Renal pelvis (tissue), 4 donors: ENCODE data around the gene TYW1. TPM values are rescaled to one million over a fixed set of nuclear protein-coding genes. Genes with fewer than 3 reads are reported as not detected.
A peak's percentile ranks its signal among the peaks of the same experiment; 100 is the strongest.
"Not testable (repeated sequence)": the region's sequence is repeated elsewhere in the genome, so short reads cannot be mapped to it uniquely, and the experiment has no call there.

Experiments used
- DNase-seq: peaks from one replicate; pipeline ENCODE4 v3.0.0-alpha.2; 2013
- polyA plus RNA-seq, 3 donors: library from polyadenylated mRNA; unstranded; fragments of 120-200 nt; gene quantifications; one replicate each; pipeline ENCODE4 v1.2.1, GENCODE V29; 2013; ENCODE audit not compliant: insufficient read length in 3 of 3

Gene TYW1
- polyA plus RNA-seq, 3 donors: 22.4 to 28.7 (median 23.2) TPM

DNA sequence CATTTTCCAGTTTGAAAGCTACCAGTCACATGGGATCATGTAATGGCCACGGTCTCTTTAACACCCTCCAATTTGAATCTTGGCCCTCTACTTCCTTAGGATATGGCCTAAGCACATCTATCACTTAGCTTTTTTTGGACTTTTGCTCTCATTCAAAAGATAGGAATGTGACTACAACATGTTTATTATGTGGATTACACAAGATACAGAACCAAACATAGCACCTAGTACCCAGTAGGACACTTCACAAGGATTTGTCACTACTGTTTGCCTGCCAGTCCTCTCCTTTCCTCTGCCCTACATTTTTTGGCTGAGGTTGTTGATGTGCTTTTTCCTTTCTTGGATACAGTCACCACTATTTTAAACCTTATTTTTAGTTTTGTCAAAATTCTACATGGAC is 233.4 kb downstream of the TYW1 start:
- DNase-seq: not testable (repeated sequence)

DNA sequence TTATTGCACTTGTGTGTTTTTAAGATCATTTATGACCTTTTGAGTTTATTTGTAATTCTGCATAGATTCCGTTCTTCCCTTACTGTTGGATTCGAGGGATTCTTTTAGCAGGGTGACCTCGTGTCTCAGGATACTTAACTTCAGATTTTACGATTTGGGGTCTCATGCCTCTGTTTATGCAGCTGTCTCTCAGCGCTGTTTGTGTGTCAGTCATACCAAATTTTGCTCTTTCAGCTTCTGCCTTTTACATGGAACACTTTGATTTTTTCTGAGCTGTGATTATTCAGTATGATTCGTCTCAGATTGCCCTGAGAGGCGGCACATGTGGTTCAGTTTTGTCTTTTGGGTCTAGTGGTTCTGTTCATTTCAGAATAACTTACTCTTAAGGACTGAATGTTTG is 236.9 kb downstream of the TYW1 start:
- not testable (repeated sequence) for DNase-seq

DNA sequence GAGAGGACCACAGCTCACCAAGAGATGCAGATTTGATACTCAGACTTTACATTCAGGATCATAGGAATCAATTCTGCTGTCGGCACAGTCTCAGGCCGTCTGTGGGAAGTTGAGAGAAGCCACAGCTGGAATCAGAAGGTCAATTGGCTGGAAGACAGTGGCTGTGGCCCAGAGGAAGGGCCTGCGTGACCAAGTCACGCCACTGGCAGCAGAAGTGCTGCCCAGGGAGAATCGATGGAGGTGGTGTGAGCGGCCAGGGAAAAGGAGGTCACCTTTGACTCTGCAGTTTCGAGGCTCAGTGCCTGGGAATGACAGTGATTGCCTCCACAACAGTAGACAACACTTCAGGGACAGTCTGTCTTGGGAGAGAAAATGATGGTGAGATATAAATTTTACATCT is 239.6 kb downstream of the TYW1 start:
- DNase-seq: not testable (repeated sequence)

DNA sequence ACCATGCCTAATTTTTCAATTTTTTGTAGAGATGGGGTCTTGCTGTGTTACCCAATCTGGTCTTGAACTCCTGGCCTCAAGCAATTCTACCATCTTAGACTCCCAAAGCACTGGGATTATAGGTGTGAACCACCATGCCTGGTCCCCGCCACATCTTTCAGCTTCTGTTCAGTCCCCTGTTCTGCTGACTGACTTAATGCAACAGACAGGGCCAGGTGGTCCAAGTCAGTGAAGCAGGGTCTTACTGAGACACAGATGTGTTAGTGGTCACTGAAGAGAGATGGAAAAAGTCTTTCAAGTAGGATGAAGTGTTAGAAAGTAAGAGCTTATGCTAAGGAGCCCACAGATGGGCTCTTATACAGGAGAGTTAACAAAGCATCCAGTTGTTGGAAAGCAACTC is 246.2 kb downstream of the TYW1 start:
- not testable (repeated sequence) for DNase-seq

DNA sequence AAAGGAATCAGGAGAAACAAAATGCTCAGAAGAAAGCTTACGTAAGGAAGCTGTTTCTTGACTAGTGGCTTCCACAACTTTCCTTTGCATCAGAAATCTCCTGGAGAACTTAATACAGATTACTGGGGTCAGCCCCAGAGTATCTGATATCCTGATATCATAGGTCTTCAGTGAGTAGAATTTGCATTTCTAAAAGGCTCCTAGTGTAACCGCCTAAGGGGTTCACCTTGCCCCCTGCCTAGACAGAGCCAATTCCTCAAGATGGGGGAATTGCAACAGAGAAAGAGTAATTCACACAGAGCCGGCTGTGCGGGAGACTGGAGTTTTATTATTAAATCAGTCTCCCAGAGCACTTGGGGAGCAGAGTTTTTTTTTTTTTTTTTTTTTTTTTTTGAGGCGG is 251.7 kb downstream of the TYW1 start:
- DNase-seq: not testable (repeated sequence)

DNA sequence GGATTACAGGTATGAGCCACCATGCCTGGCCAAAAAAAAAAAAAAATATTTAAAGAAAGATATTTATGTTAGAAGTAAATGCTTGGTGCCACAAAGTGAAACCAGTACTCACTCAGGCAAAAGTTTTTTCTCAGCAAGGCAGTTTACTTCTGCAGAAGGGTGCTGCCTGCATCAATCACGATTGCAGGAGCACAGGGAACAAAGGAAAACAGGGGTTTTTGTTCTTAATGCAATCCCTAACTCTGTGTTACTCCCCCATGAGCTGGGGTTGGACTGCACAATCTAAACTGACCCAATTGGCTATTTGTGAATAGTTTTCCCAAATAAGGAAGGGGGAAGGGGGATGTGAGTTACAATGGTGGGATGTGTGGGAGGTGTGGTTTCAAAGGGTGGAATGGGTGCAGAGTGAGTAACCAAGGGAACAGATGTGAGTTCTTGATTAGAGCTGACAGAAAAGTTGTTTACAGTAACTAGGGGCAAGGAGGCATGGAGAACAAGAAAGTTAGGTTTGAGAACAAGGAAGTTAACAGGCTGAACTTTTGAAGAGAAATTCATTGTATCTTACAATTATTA is 255.4 kb downstream of the TYW1 start:
- no peak for DNase-seq

DNA sequence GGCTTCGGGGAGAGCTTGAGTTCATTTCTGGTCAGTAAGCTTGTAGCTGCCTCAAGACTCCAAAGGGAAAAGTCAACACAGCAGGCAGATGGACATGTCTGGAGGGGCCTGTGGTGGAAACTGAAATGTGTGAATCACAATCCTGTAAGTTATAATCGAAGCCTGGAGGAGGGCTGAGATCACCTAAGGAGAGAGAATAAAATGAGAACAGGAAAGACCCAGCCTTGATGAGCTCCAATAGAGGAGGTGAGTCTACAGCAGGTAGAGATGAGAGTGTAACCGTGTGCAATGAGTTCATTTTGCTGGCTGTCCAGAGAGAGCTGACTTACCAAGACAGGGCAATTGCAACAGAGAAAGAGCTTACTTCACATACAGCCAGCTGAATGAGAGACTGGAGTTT is 258.4 kb downstream of the TYW1 start:
- DNase-seq: not testable (repeated sequence)

DNA sequence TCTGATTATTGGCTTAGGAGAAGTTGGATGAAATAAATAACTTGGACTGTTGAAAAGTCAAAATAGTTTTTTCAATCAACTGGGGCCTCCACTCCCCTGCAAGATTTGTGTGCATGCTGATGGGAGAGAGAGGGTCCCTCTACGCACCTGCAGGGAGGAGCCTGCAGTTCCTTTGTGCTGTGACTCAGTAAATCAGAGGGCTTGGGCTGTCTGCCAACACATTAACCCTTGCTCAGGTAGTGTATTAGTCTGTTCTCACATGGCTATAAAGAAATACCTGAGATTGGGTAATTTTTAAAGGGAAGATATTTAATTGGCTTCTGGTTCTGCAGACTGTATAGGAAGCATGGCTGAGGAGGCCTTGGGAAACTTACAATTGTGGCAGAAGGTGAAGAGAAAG is 261.1 kb downstream of the TYW1 start:
- DNase-seq: not testable (repeated sequence)

DNA sequence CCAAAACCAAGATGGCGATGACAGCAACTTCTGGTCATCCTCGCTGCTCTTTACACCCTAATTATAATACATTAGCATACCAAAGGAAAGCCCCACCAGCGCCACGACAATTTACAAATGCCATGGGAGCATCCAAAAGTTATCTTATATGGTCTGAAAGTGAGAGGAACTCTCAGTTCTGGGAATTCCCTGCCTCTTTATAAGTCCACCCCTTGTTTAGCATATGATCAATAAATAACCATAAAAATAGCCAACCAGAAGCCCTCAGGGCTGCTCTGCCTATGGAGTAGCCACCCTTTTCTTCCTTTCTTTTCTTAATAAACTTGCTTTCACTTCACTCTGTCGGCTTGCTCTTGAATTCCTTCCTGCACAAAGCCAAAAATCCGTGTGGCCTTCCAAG is 262.7 kb downstream of the TYW1 start:
- DNase-seq: not testable (repeated sequence)

DNA sequence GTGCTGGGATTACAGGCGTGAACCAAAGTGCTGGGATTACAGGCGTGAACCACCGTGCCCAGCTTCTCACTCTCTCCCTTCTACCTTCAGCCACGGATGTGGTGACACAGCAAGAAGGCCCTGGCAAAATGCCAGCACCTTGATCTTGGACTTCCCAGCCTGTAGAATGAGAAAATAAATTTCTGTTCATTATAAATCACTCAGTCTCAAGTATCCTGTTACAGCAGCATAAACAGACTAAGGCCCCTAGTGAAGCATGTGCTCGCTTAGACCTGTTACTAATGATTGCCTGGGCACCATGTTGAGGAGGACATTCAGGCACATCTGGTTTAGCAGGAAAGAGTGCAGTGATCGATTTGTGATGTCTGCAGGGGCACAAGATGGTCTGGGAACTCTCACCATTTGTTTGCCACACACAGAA is 263.5 kb downstream of the TYW1 start:
- DNase-seq: not testable (repeated sequence)

DNA sequence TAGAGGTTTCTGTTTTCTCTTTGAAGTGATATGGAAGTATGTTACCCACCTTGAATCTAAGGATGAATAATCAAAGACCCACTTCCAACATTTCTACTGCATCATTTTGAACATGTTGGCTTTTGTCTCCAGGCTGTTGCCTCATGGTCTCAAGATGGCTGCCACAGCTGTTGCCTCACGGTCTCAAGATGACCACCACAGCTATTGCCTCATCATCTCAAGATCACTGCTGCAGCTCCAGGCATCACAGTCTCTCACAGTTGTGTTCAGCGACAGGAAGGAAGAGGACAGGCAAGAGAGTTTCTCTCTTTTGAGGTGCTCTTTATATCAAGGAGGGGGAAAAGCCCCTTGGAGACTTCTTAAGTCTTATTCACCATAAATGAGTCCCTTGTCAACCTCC is 267.4 kb downstream of the TYW1 start:
- DNase-seq: not testable (repeated sequence)

DNA sequence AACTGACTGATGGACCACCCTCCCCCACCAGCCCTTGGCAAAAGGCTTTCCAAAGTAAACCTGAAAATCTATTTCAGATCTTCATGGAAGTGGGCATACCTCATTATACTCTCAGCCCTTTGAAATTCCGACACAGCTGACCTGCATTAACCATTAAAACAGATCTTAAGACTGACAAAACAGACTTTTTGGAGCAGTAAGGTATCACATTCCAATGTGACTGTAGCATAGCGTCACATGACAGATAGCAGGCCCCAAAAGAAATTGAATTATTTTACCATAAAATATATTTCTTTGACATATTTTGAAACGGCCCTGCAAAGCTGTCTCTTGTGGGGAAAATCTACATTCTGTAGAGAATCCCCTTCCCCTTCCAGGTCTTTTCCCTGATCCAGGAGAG is 269.4 kb downstream of the TYW1 start:
- peak; percentile 11 for DNase-seq

DNA sequence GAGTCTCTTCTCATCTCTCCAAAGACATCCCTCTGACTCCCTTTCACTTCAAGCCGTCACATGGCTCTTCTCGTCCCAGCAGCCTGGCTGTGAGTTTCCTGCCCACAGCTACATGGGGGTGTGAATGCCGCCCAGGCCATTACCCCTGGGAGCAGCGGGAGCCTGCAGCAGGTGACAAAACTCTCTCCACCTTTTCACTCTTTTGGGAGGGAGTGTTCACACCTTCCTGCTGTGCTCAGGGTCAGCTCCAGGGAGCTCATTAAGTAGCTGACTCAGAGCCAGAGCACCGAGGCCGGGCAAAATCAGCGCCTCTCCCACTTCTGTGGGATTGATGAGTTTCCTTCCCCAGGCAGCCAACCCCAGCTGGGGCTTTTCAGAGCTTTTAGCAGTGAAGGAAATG is 271.3 kb downstream of the TYW1 start:
- DNase-seq: no peak

DNA sequence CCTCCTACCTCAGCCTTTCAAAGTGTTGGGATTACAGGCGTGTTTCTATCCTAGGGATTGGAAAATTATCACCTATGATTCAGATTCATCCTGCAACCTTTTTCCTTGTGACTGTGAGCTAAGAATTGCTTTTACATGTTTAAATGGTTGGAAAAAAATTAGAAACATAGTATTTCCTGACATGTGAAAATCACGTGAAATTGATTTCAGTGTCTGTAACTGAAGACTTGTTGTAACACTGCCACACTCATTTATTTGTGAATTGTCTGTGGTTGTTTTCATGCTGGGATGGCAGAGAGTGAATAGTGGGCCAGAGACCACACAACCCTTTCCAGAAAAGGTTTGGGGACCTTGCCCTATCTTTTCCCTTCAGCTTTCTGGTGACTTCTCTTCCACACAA is 273.3 kb downstream of the TYW1 start:
- not testable (repeated sequence) for DNase-seq

Other genes with a start within 250 kb of the TYW1 start
- 10 to 100 TPM; 68.7 to 78.2 (median 72.5) TPM for gene TMEM248, start 75.6 kb upstream of the TYW1 start, polyA plus RNA-seq
- 100 to 1,000 TPM in 2 of 3 donors, 10 to 100 TPM in 1; 88.9 to 112 (median 103) TPM for gene SBDS, start 1.2 kb upstream of the TYW1 start, polyA plus RNA-seq